WI38 (cell line): ENCODE data around the gene LMNA.

Experiments used
- H3K4me3 ChIP-seq: 2 replicates; pipeline ENCODE4 v1.5.1; 2011; ENCODE audit warnings: low read depth, mild to moderate bottlenecking, control low read depth, low read length
- CTCF ChIP-seq: IDR thresholded peaks from 2 replicates; pipeline ENCODE4 v1.5.1; 2012; ENCODE audit warnings: low read depth, mild to moderate bottlenecking, control low read depth, low read length

Gene LMNA

DNA sequence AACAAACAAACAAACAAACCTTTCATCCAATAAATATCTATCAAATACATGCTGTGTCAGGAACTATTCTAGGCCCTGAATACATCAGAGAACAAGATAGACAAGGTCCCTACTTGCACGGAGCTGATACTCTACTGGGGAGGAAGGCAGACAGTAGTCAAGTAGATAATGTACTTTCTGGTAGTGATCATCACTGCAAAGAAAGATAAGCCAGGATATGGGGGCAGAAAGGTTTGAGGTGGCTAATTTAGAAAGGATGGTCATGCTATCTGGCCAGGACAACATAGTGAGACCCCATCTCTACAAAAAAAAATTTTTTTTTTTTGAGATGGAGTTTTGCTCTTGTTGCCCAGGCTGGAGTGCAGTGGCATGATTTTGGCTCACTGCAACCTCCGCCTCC, 22.9 kb upstream of the LMNA start:
- no peak overlapping the region for H3K4me3 ChIP-seq
- TF ChIP-seq CTCF, result no peak

DNA sequence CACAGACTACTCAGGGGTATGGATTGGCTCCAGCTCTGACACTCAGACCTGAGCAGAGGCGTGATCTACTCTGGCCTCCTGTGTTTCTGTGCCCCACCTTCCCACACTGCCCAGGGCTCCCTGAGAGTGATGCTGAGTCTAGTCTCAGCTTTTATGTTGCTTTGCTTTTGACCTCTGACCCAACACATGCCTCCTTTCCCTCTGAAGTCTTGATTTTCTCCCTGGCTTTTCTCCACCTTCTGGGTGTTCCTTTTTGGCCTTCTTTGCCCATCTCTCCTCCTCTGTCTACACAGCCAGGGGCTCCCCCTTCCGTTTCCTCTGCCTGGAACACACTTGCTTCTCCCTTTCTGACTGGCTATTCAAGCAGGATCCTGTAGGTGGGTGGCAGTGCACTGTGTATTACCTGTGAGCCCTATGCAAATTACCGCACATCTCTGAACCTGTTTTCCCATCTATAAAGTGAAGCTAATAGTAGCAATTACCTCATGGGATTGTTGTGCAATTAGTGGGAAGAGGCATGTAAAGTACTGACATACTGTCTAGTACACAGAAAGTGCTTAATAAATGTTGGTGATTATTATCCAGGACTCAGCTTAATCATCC, 18.5 kb upstream of the LMNA start:
- no peak overlapping the region for H3K4me3 ChIP-seq
- no peak for TF ChIP-seq CTCF

DNA sequence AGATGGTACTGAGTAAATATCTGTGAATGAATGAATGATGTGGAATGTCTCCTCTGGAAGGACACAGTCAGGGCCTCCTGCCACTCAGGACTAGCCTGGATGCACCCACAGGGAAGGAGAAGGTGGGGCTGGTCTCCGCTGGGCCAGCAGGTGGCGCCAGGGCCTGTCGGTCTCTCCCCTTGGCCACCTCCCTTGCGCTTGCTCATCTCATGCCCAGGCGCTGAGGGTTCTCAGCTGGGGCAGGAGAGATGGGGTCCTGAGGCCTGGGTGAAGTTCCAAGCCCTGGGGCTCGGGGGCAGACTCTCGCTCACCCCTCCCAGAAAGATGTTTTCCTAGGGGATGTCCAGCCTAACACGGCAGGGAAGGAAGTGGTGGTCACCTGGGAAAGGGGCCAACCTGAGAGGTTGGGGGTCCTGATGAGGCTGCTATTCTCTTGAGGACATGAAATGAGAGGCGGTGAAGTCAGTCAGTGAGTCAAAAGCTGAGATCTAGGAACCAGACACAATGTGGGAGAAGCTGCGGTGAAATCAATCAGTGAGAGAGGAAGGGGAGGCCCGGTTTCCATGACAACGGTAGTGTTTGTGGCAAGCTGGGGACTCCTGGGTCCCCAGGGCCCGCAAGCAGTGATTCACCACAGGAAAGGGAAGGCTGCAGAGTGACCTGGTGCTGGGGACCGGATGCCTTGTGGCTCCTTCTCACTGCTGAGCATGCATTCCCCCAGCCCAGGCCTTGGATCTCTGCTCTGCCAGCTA, 17.7 kb upstream of the LMNA start:
- H3K4me3 ChIP-seq, result no peak overlapping the region
- peak; percentile 95 for TF ChIP-seq CTCF

DNA sequence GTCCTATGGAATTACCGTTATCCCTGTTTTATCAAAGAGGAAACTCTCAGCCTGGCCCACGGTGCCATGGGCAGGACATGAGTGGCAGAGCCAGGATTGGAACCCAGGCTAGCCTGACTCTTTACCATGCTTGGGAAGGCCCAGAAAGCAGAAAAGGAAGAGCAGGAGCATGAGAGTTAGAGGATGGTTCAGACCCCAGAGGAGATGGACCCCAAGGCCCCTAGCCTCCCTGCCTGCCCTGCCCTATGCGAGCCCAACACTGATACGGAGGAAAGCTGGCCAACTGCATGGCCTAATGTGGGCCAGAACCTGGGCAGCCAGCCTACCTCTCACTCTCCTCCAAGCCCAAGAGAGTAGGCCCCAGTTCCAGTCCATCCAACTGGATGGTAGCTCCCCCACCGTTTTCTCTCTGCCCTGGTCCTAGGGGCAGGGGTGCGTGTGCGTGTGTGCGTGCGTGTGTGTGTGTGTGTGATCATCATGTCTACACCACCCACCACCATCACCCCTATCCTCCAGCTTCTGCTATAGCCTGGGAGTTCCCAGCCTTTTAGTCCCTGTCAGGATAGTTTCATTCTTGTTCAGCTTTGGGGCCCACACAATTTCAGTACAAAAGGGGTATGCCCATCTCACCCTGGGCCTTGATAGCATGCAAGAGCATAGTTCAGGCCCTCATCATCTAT, 16.9 kb upstream of the LMNA start:
- H3K4me3 ChIP-seq, result no peak overlapping the region
- TF ChIP-seq CTCF, result no peak

- no peak for TF ChIP-seq CTCF
- no peak overlapping the region for H3K4me3 ChIP-seq
These were observed 15.7 kb upstream of the LMNA start for GRCh38 chr1:156098784-156099183.

GRCh38 chr1:156099282-156099681, 15.2 kb upstream of the LMNA start:
- TF ChIP-seq CTCF, result no peak
- no peak overlapping the region for H3K4me3 ChIP-seq

GRCh38 chr1:156100205-156100995, 14.1 kb upstream of the LMNA start:
- no peak overlapping the region for H3K4me3 ChIP-seq
- no peak for TF ChIP-seq CTCF
